ENCODE data around the gene FRMD6. TPM values are rescaled to one million over a fixed set of nuclear protein-coding genes. Genes with fewer than 3 reads are reported as not detected.

FRMD6 gene
- total RNA-seq, 4 donors from 2014 or later, result 8.1 to 73.4 (median 12.4) TPM

DNA sequence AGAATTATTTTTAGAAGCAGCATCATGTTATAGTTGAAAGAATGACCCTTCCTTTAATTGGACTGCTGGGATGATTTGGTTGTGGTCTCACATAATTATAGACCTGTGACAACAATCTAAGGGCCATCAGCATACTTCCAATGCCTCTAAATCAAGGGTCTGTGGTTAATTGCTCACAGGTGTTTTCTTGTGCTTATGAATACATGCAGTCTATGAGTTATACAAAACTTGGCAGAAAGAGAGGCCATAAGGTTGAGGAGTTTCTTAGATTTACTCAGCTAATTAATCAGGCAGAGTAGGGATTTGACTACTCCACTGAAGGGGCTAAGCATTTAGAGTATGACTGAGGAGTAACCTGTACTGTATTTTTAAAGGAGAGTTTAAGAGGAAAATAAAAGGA is 37.0 kb upstream of the FRMD6 start:
- no peaks in the 10 kb centered on the region for H3K36me3 ChIP-seq
- no peaks in the 10 kb centered on the region for H3K27me3 ChIP-seq
- no peaks in the 10 kb centered on the region for H3K9me3 ChIP-seq
- no peak for DNase-seq
- no peaks in the 10 kb centered on the region for H3K4me1 ChIP-seq
- TF ChIP-seq, protein P1, sequence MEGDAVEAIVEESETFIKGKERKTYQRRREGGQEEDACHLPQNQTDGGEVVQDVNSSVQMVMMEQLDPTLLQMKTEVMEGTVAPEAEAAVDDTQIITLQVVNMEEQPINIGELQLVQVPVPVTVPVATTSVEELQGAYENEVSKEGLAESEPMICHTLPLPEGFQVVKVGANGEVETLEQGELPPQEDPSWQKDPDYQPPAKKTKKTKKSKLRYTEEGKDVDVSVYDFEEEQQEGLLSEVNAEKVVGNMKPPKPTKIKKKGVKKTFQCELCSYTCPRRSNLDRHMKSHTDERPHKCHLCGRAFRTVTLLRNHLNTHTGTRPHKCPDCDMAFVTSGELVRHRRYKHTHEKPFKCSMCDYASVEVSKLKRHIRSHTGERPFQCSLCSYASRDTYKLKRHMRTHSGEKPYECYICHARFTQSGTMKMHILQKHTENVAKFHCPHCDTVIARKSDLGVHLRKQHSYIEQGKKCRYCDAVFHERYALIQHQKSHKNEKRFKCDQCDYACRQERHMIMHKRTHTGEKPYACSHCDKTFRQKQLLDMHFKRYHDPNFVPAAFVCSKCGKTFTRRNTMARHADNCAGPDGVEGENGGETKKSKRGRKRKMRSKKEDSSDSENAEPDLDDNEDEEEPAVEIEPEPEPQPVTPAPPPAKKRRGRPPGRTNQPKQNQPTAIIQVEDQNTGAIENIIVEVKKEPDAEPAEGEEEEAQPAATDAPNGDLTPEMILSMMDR (IDR thresholded peaks at IDR 0.05), result no peak
- TF ChIP-seq POLR2A (IDR thresholded peaks at IDR 0.05), result no peak
- no peak overlapping the region for H3K27ac ChIP-seq
- no peak overlapping the region for H3K4me3 ChIP-seq

DNA sequence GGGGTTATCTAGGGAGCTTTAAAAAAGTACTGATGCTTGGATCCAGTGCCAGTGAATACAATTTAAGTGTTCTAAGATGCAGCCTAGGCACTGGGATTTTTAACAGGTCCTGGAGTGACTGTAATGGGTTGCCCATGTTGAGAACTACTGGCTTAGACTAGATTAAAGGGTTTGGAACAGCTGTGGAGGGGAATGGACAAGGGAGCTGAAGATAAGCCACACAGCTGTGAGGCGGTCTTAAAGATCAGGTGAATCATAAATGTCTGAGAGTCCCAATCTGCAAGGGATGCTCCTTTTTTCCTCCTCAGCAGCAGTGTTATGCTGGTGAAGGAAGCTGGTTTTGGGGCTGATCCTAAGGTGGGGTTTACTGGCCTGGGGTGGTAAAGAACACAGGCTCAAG is 35.5 kb upstream of the FRMD6 start:
- no peak overlapping the region for H3K4me3 ChIP-seq
- H3K4me1 ChIP-seq, result no peaks in the 10 kb centered on the region
- DNase-seq, result no peak
- H3K27me3 ChIP-seq, result no peaks in the 10 kb centered on the region
- no peaks in the 10 kb centered on the region for H3K36me3 ChIP-seq
- no peak overlapping the region for H3K27ac ChIP-seq
- TF ChIP-seq POLR2A (IDR thresholded peaks at IDR 0.05), result no peak
- TF ChIP-seq, protein P1 (IDR thresholded peaks at IDR 0.05), result no peak
- H3K9me3 ChIP-seq, result no peaks in the 10 kb centered on the region

DNA sequence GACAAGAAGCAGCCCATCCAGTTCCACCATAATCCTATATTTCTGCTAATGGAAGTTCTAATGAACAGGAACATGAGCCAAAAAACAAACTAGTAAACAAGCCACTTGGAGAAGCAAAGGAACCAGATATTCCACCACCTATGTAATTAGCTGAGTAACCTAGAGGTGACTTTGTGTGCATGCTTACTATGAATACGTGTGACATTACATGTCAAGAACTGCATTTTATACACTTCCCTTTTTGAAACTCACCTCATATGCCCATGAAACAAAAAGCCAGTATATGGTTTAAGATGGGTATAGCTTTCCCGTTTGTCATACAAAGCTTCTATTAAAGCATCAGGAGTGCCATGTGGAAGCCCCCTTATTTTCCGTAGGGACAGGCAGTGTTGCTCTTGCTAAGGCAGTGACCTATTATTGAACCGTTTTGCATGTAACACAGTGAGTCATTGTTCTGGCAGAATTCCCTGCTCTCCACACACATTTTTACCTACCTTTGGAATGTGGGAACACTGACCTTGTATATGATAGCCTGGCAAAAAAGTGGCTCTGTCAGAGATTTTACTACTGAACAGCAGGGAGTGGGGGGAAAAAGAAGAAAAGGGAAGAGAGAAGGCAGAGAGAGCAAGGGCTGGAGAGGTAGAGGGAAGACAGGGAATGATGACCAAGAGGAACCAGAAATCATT is 34.8 kb upstream of the FRMD6 start:
- H3K36me3 ChIP-seq, result no peaks in the 10 kb centered on the region
- H3K4me1 ChIP-seq, result no peaks in the 10 kb centered on the region
- no peaks in the 10 kb centered on the region for H3K9me3 ChIP-seq
- no peak overlapping the region for H3K4me3 ChIP-seq
- H3K27me3 ChIP-seq, result no peaks in the 10 kb centered on the region
- DNase-seq, result no peak
- TF ChIP-seq, protein P1 (IDR thresholded peaks at IDR 0.05), result no peak
- no peak for TF ChIP-seq POLR2A (IDR thresholded peaks at IDR 0.05)
- H3K27ac ChIP-seq, result no peak overlapping the region

DNA sequence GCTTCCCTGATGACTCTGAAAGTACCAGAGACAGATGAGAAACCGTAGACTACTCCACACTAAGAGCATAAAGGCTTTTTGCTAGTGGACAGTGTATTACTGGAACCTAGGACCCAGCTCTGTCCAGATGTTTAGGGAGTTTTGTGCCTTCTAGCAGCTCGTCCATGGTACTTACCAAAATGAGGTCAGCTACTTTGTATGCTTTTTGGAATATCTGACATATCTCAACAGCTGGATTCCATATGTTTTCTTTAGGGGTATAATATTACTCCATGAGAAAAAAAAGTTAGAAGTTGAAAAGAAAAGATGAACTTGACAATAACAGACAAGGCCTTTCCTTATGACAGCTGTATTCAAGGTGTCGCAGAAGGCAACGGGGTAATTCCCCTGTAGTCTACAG is 32.1 kb upstream of the FRMD6 start:
- no peak overlapping the region for H3K27ac ChIP-seq
- no peaks in the 10 kb centered on the region for H3K4me1 ChIP-seq
- no peak for DNase-seq
- H3K27me3 ChIP-seq, result no peaks in the 10 kb centered on the region
- H3K9me3 ChIP-seq, result no peaks in the 10 kb centered on the region
- no peaks in the 10 kb centered on the region for H3K36me3 ChIP-seq
- H3K4me3 ChIP-seq, result no peak overlapping the region
- TF ChIP-seq POLR2A (IDR thresholded peaks at IDR 0.05), result no peak
- TF ChIP-seq, protein P1 (IDR thresholded peaks at IDR 0.05), result no peak

DNA sequence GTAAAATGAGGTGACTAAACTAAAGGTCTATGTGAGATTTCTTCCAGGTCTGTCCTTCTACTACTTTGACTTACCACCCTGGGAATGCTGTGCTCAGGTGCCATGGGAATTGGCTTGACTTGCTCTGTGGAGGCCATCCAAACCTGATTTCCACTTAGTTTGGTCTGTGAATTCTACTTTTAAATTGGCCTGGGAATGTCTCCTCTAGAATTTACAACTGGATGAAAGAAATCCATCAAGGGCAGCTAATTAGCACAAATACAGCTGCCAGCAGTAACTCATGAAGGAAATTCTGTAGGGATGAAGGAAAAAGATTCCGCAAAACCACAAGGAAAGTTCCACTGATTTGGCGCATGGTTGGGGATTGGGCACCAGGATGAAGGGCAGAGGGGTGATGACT is 31.7 kb upstream of the FRMD6 start:
- H3K4me1 ChIP-seq, result no peaks in the 10 kb centered on the region
- DNase-seq, result no peak
- no peaks in the 10 kb centered on the region for H3K27me3 ChIP-seq
- no peaks in the 10 kb centered on the region for H3K36me3 ChIP-seq
- no peaks in the 10 kb centered on the region for H3K9me3 ChIP-seq
- no peak overlapping the region for H3K4me3 ChIP-seq
- no peak overlapping the region for H3K27ac ChIP-seq
- no peak for TF ChIP-seq POLR2A (IDR thresholded peaks at IDR 0.05)
- TF ChIP-seq, protein P1 (IDR thresholded peaks at IDR 0.05), result no peak

DNA sequence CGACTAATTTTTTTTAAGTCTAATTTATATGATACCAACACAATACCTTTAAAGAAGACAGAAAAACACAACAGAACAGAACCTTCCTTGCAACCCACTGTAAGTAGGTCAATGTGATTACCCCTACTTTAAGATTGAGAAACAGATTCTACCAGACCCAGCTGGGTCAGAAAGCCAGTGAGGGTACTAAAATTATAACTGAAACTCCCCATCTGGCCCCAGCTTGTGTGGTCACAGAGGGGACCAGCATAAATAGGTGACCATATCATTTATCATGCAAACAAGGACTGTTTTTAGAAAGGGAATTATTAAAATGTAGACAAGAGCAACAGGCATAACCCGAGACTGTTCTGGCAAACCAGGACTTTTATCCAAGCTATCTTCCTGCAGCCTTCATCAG is 30.1 kb upstream of the FRMD6 start:
- no peak for DNase-seq
- Histone ChIP-seq H3K36me3 (no peaks in the 10 kb centered on the region), H3K9me3 (no peaks in the 10 kb centered on the region), H3K27ac (no peak overlapping the region), H3K27me3 (no peaks in the 10 kb centered on the region), H3K4me3 (no peak overlapping the region), H3K4me1 (no peaks in the 10 kb centered on the region)
- no peak for TF ChIP-seq POLR2A (IDR thresholded peaks at IDR 0.05)
- TF ChIP-seq, protein P1 (IDR thresholded peaks at IDR 0.05), result no peak

Data from Peyer's patch (tissue), 4 donors.